ENCODE data around the gene PDE9A.

Gene PDE9A

GRCh38 chr21:42654179-42654912 lies 925 bp downstream of the PDE9A start:
- peak overlapping the region; percentile 35 for H3K9ac ChIP-seq (ENCODE audit: low read length)
- H4K91ac ChIP-seq (ENCODE audit: low read depth, low read length) = peak overlapping the region; percentile 78
- no peak overlapping the region for H4K12ac ChIP-seq (ENCODE audit: low read depth, low read length)
- peak overlapping the region; percentile 41 for H3K4ac ChIP-seq (ENCODE audit: low read depth, low read length)
- no CpG with 5 or more reads among the region's 45 CpGs for WGBS (ENCODE audit: extremely low coverage, insufficient coverage, insufficient read length)
- H3K36me3 ChIP-seq (ENCODE audit: control insufficient read depth in 1 of 2, insufficient read depth in 2 of 2, low read length in 2 of 2) = peaks cover 0 to 2% of the 10 kb centered on the region in 2 experiments
- H3K23ac ChIP-seq (ENCODE audit: low read length) = no peak overlapping the region
- H2AFZ ChIP-seq (ENCODE audit: insufficient read depth, low read length, poor library complexity) = peak overlapping the region; percentile 8
- H3K4me2 ChIP-seq (ENCODE audit: low read length) = peak overlapping the region; percentile 82
- H3K79me2 ChIP-seq (ENCODE audit: control insufficient read depth, insufficient read depth, low read length, poor library complexity) = peaks cover 2% of the 10 kb centered on the region
- H3K9me3 ChIP-seq (ENCODE audit: insufficient read depth, low read depth, low read length) = peaks cover 6% of the 10 kb centered on the region
- H3K18ac ChIP-seq (ENCODE audit: low read length) = peak overlapping the region; percentile 23
- peaks cover 10% of the 10 kb centered on the region for H3K79me1 ChIP-seq (ENCODE audit: low read length)
- peak overlapping the region; percentile 30 for H4K8ac ChIP-seq (ENCODE audit: low read depth, low read length)
- DNase-seq = no peak
- peak overlapping the region; percentile 11 for H2BK5ac ChIP-seq (ENCODE audit: low read depth, low read length, poor library complexity)
- no peak overlapping the region for H2BK120ac ChIP-seq (ENCODE audit: insufficient read depth, low read length, poor library complexity)
- no peak overlapping the region for H2AK5ac ChIP-seq (ENCODE audit: low read length)
- H3K14ac ChIP-seq (ENCODE audit: low read length) = peak overlapping the region; percentile 6
- H3K4me3 ChIP-seq (ENCODE audit: low read depth, low read length) = peak overlapping the region; percentile 76
- H3K27me3 ChIP-seq (ENCODE audit: insufficient read depth, low read length) = no peaks in the 10 kb centered on the region
- H3K4me1 ChIP-seq (ENCODE audit: control insufficient read depth in 1 of 2, insufficient read depth in 2 of 2, low read length in 2 of 2) = peaks cover 6 to 10% of the 10 kb centered on the region in 2 experiments
- no peak overlapping the region for H2BK12ac ChIP-seq (ENCODE audit: low read length)
- H3K27ac ChIP-seq (ENCODE audit: low read depth, low read length) = no peak overlapping the region

- peaks cover 6% of the 10 kb centered on the region for H3K9me3 ChIP-seq (ENCODE audit: insufficient read depth, low read depth, low read length)
- no peak overlapping the region for H3K4ac ChIP-seq (ENCODE audit: low read depth, low read length)
- no peak overlapping the region for H4K12ac ChIP-seq (ENCODE audit: low read depth, low read length)
- no peak overlapping the region for H3K9ac ChIP-seq (ENCODE audit: low read length)
- no peak overlapping the region for H3K14ac ChIP-seq (ENCODE audit: low read length)
- peaks cover 10% of the 10 kb centered on the region for H3K79me1 ChIP-seq (ENCODE audit: low read length)
- no peak overlapping the region for H2AK5ac ChIP-seq (ENCODE audit: low read length)
- no peak overlapping the region for H4K91ac ChIP-seq (ENCODE audit: low read depth, low read length)
- no peaks in the 10 kb centered on the region for H3K27me3 ChIP-seq (ENCODE audit: insufficient read depth, low read length)
- no peak overlapping the region for H4K8ac ChIP-seq (ENCODE audit: low read depth, low read length)
- H3K18ac ChIP-seq (ENCODE audit: low read length) = no peak overlapping the region
- peaks cover 6 to 10% of the 10 kb centered on the region in 2 experiments for H3K4me1 ChIP-seq (ENCODE audit: control insufficient read depth in 1 of 2, insufficient read depth in 2 of 2, low read length in 2 of 2)
- no peak overlapping the region for H3K27ac ChIP-seq (ENCODE audit: low read depth, low read length)
- H3K23ac ChIP-seq (ENCODE audit: low read length) = no peak overlapping the region
- no peak overlapping the region for H2BK12ac ChIP-seq (ENCODE audit: low read length)
- H3K79me2 ChIP-seq (ENCODE audit: control insufficient read depth, insufficient read depth, low read length, poor library complexity) = peaks cover 2% of the 10 kb centered on the region
- no peak overlapping the region for H2AFZ ChIP-seq (ENCODE audit: insufficient read depth, low read length, poor library complexity)
- no peak overlapping the region for H2BK120ac ChIP-seq (ENCODE audit: insufficient read depth, low read length, poor library complexity)
- WGBS (ENCODE audit: extremely low coverage, insufficient coverage, insufficient read length) = no CpG with 5 or more reads among the region's 18 CpGs
- H3K36me3 ChIP-seq (ENCODE audit: control insufficient read depth in 1 of 2, insufficient read depth in 2 of 2, low read length in 2 of 2) = peaks cover 0 to 2% of the 10 kb centered on the region in 2 experiments
- H3K4me3 ChIP-seq (ENCODE audit: low read depth, low read length) = peak overlapping the region; percentile 76
- H3K4me2 ChIP-seq (ENCODE audit: low read length) = peak overlapping the region; percentile 82
- no peak for DNase-seq
- H2BK5ac ChIP-seq (ENCODE audit: low read depth, low read length, poor library complexity) = no peak overlapping the region
Observed at GRCh38 chr21:42654913-42655795, 1.7 kb downstream of the PDE9A start.

GRCh38 chr21:42655796-42656770 lies 2.7 kb downstream of the PDE9A start:
- Histone ChIP-seq H4K8ac (ENCODE audit: low read depth, low read length) (no peak overlapping the region), H4K12ac (ENCODE audit: low read depth, low read length) (no peak overlapping the region), H2BK12ac (ENCODE audit: low read length) (no peak overlapping the region), H3K9me3 (ENCODE audit: insufficient read depth, low read depth, low read length) (peaks cover 1% of the 10 kb centered on the region), H3K23ac (ENCODE audit: low read length) (no peak overlapping the region), H2BK120ac (ENCODE audit: insufficient read depth, low read length, poor library complexity) (no peak overlapping the region), H3K27ac (ENCODE audit: low read depth, low read length) (no peak overlapping the region), H3K36me3 (ENCODE audit: control insufficient read depth in 1 of 2, insufficient read depth in 2 of 2, low read length in 2 of 2) (peaks cover 0 to 2% of the 10 kb centered on the region in 2 experiments), H3K18ac (ENCODE audit: low read length) (no peak overlapping the region), H2AK5ac (ENCODE audit: low read length) (no peak overlapping the region), H4K91ac (ENCODE audit: low read depth, low read length) (no peak overlapping the region), H3K27me3 (ENCODE audit: insufficient read depth, low read length) (no peaks in the 10 kb centered on the region), H3K79me2 (ENCODE audit: control insufficient read depth, insufficient read depth, low read length, poor library complexity) (peaks cover 2% of the 10 kb centered on the region), H3K4me2 (ENCODE audit: low read length) (no peak overlapping the region), H3K79me1 (ENCODE audit: low read length) (peaks cover 10% of the 10 kb centered on the region), H2AFZ (ENCODE audit: insufficient read depth, low read length, poor library complexity) (no peak overlapping the region), H3K4me1 (ENCODE audit: control insufficient read depth in 1 of 2, insufficient read depth in 2 of 2, low read length in 2 of 2) (peaks cover 6 to 10% of the 10 kb centered on the region in 2 experiments), H3K9ac (ENCODE audit: low read length) (no peak overlapping the region), H3K14ac (ENCODE audit: low read length) (no peak overlapping the region), H3K4me3 (ENCODE audit: low read depth, low read length) (no peak overlapping the region), H3K4ac (ENCODE audit: low read depth, low read length) (no peak overlapping the region), H2BK5ac (ENCODE audit: low read depth, low read length, poor library complexity) (no peak overlapping the region)
- DNase-seq = no peak
- no CpG with 5 or more reads among the region's 31 CpGs for WGBS (ENCODE audit: extremely low coverage, insufficient coverage, insufficient read length)

- no peak overlapping the region for H3K4me2 ChIP-seq (ENCODE audit: low read length)
- no peak overlapping the region for H3K18ac ChIP-seq (ENCODE audit: low read length)
- H3K27me3 ChIP-seq (ENCODE audit: insufficient read depth, low read length) = no peaks in the 10 kb centered on the region
- no peak overlapping the region for H2BK120ac ChIP-seq (ENCODE audit: insufficient read depth, low read length, poor library complexity)
- DNase-seq = no peak
- no peak overlapping the region for H3K27ac ChIP-seq (ENCODE audit: low read depth, low read length)
- H3K4me3 ChIP-seq (ENCODE audit: low read depth, low read length) = no peak overlapping the region
- no peak overlapping the region for H2AFZ ChIP-seq (ENCODE audit: insufficient read depth, low read length, poor library complexity)
- H2AK5ac ChIP-seq (ENCODE audit: low read length) = no peak overlapping the region
- peaks cover 0 to 2% of the 10 kb centered on the region in 2 experiments for H3K36me3 ChIP-seq (ENCODE audit: control insufficient read depth in 1 of 2, insufficient read depth in 2 of 2, low read length in 2 of 2)
- no peak overlapping the region for H2BK5ac ChIP-seq (ENCODE audit: low read depth, low read length, poor library complexity)
- WGBS (ENCODE audit: extremely low coverage, insufficient coverage, insufficient read length) = no CpG with 5 or more reads among the region's 9 CpGs
- H3K9me3 ChIP-seq (ENCODE audit: insufficient read depth, low read depth, low read length) = no peaks in the 10 kb centered on the region
- no peak overlapping the region for H3K9ac ChIP-seq (ENCODE audit: low read length)
- no peak overlapping the region for H4K12ac ChIP-seq (ENCODE audit: low read depth, low read length)
- H4K91ac ChIP-seq (ENCODE audit: low read depth, low read length) = no peak overlapping the region
- H3K4ac ChIP-seq (ENCODE audit: low read depth, low read length) = no peak overlapping the region
- no peak overlapping the region for H2BK12ac ChIP-seq (ENCODE audit: low read length)
- H4K8ac ChIP-seq (ENCODE audit: low read depth, low read length) = no peak overlapping the region
- no peak overlapping the region for H3K14ac ChIP-seq (ENCODE audit: low read length)
- peaks cover 10% of the 10 kb centered on the region for H3K79me1 ChIP-seq (ENCODE audit: low read length)
- H3K23ac ChIP-seq (ENCODE audit: low read length) = no peak overlapping the region
- peaks cover 2% of the 10 kb centered on the region for H3K79me2 ChIP-seq (ENCODE audit: control insufficient read depth, insufficient read depth, low read length, poor library complexity)
- peaks cover 6 to 10% of the 10 kb centered on the region in 2 experiments for H3K4me1 ChIP-seq (ENCODE audit: control insufficient read depth in 1 of 2, insufficient read depth in 2 of 2, low read length in 2 of 2)
Observed at GRCh38 chr21:42656872-42657271, 3.5 kb downstream of the PDE9A start.

All from trophoblast cell (in vitro differentiated cells and primary cell).